Activated CD8-positive, alpha-beta memory T cell treated with anti-CD3 and anti-CD28 coated beads for 48 hours (primary cell): Measurements from ENCODE around the gene CRACR2B.

Source experiments
- DNase-seq, 3 experiments: peaks; one replicate each; pipeline ENCODE4 v3.0.0-alpha.2; 2020; ENCODE audit warnings: low read depth in 2 of 3, low spot score in 2 of 3

Gene CRACR2B

GRCh38 chr11:794766-795633 is 32.7 kb upstream of the CRACR2B start:
- no peak for DNase-seq

- DNase-seq: peak in 2 of 3 experiments; percentile 61 to 73
Measured at GRCh38 chr11:795634-796564, 31.8 kb upstream of the CRACR2B start.

GRCh38 chr11:796565-797295 is 31.0 kb upstream of the CRACR2B start:
- DNase-seq: no peak

GRCh38 chr11:797296-798092 is 30.2 kb upstream of the CRACR2B start:
- peak in 2 of 3 experiments; percentile 68 for DNase-seq

GRCh38 chr11:798093-798713 is 29.5 kb upstream of the CRACR2B start, which contains the start of gene SLC25A22:
Gene SLC25A22, minus strand, starts transcription at chr11:798281. Its CDS starts 3,275 bp downstream, at chr11:795006.
- DNase-seq: peak; percentile 55 to 92 (median 70)

- no peak for DNase-seq
Measured at GRCh38 chr11:799641-800316, 27.9 kb upstream of the CRACR2B start.

GRCh38 chr11:800473-800872 is 27.2 kb upstream of the CRACR2B start:
- no peak for DNase-seq

GRCh38 chr11:801097-801780 is 26.5 kb upstream of the CRACR2B start:
- DNase-seq: no peak

GRCh38 chr11:802018-802617 is 25.6 kb upstream of the CRACR2B start:
- no peak for DNase-seq

GRCh38 chr11:802693-803466 is 24.8 kb upstream of the CRACR2B start:
- no peak for DNase-seq

- no peak for DNase-seq
Measured at GRCh38 chr11:803467-803742, 24.3 kb upstream of the CRACR2B start.

GRCh38 chr11:803770-804598 is 23.7 kb upstream of the CRACR2B start:
- no peak for DNase-seq

GRCh38 chr11:804599-804964 is 23.1 kb upstream of the CRACR2B start:
- DNase-seq: no peak

GRCh38 chr11:808427-809286 is 19.1 kb upstream of the CRACR2B start:
- DNase-seq: no peak

GRCh38 chr11:809287-810039 is 18.3 kb upstream of the CRACR2B start, which contains the start of gene RPLP2:
Gene RPLP2, plus strand, starts transcription at chr11:809967. Its CDS starts 268 bp downstream, at chr11:810235.
- DNase-seq: peak; percentile 97
